Testis (tissue), 2 donors: ENCODE results near the gene MEOX1.

Source experiments
- POLR2A ChIP-seq: fragments of 450-650 bp; IDR thresholded peaks from one replicate; pipeline ENCODE4 v1.6.1; 2017; ENCODE audit warnings: antibody characterized with exemption, mild to moderate bottlenecking, moderate library complexity
- TF ChIP-seq, protein P1 (sequence below), 3 experiments: fragments of 450-650 bp in 2 of 3; fragments of 200-600 bp in 1 of 3; sonication (generic) in 1 of 3; IDR thresholded peaks; one replicate each; pipeline ENCODE4 v1.5.1; 2016 to 2019; ENCODE audit warnings: antibody characterized with exemption in 3 of 3, mild to moderate bottlenecking in 2 of 3, moderate library complexity in 1 of 3

DNA sequence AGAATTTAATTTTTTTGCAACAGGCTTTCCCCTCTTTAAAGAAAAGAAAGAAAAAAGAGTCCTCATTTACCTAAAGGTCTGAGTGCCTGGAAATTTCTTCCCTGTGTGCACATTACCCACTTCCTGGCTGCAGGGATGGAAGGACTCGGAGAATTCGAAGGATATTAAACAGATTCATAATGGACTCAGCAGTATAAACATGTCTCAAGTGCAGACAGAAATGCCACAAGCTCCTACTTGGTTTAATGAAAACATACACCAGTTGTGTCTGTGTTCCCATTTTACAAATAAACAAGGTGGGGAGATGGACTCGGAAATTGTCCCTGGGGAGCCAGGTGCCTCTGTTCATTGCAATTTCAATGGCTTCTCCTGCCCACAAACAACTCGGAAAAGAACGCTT is 47.2 kb downstream of the MEOX1 start:
- TF ChIP-seq POLR2A, result no peak
- TF ChIP-seq, protein P1, sequence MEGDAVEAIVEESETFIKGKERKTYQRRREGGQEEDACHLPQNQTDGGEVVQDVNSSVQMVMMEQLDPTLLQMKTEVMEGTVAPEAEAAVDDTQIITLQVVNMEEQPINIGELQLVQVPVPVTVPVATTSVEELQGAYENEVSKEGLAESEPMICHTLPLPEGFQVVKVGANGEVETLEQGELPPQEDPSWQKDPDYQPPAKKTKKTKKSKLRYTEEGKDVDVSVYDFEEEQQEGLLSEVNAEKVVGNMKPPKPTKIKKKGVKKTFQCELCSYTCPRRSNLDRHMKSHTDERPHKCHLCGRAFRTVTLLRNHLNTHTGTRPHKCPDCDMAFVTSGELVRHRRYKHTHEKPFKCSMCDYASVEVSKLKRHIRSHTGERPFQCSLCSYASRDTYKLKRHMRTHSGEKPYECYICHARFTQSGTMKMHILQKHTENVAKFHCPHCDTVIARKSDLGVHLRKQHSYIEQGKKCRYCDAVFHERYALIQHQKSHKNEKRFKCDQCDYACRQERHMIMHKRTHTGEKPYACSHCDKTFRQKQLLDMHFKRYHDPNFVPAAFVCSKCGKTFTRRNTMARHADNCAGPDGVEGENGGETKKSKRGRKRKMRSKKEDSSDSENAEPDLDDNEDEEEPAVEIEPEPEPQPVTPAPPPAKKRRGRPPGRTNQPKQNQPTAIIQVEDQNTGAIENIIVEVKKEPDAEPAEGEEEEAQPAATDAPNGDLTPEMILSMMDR (IDR thresholded peaks at IDR 0.05), result no peak
